Neural crest cell (in vitro differentiated cells): ENCODE data around the gene SNRPA1. TPM values are rescaled to one million over a fixed set of nuclear protein-coding genes. Genes with fewer than 3 reads are reported as not detected.
"Not testable (repeated sequence)": the region's sequence is repeated elsewhere in the genome, so short reads cannot be mapped to it uniquely, and the experiment has no call there.

Source experiments
- DNase-seq: peaks from one replicate; pipeline ENCODE4 v3.0.0; 2021; ENCODE audit warnings: low read depth, mixed read lengths, low spot score
- H3K27ac Mint-ChIP-seq: one replicate; pipeline ENCODE4 v1.8.0; 2021; ENCODE audit warnings: mild to moderate bottlenecking, mixed read lengths; ENCODE audit not compliant: unreplicated experiment
- H3K27me3 Mint-ChIP-seq: 2 replicates; pipeline ENCODE4 v1.8.0; 2021; ENCODE audit warnings: low read depth, mild to moderate bottlenecking, mixed read lengths
- H3K36me3 Mint-ChIP-seq: 2 replicates; pipeline ENCODE4 v1.8.0; 2021; ENCODE audit warnings: low read depth, mild to moderate bottlenecking, mixed read lengths
- H3K4me1 Mint-ChIP-seq: 2 replicates; pipeline ENCODE4 v1.8.0; 2021; ENCODE audit warnings: mixed read lengths
- H3K4me3 Mint-ChIP-seq: one replicate; pipeline ENCODE4 v1.8.0; 2021; ENCODE audit warnings: mild to moderate bottlenecking, mixed read lengths
- H3K9me3 Mint-ChIP-seq: 2 replicates; pipeline ENCODE4 v1.8.0; 2021; ENCODE audit warnings: mixed read lengths
- long read RNA-seq: library from polyadenylated mRNA; unstranded; transcript quantifications from one replicate; pipeline ENCODE4 v2.0.0, GENCODE V29; 2020
- total RNA-seq: library from RNA; stranded (reverse); gene quantifications from 2 replicates; pipeline ENCODE4 v1.2.1, GENCODE V29; 2021
- TF ChIP-seq, protein P1 (sequence below): fragments of 200-600 bp; sonication (generic); conservative IDR thresholded peaks from 2 replicates; pipeline ENCODE4 v1.5.0; 2021; ENCODE audit warnings: antibody characterized with exemption, mild to moderate bottlenecking

The SNRPA1 gene
- 118 and 132 TPM in 2 replicates for total RNA-seq
- long read RNA-seq, transcript SNRPA1-201 (9 exons, 1,055 nt) = major isoform, 152 of 198 reads
- long read RNA-seq, transcript SNRPA1-207 (8 exons, 924 nt) = minor isoform, 8 of 198 reads
- long read RNA-seq, transcript SNRPA1-205 (7 exons, 2,108 nt) = minor isoform, 21 of 198 reads
- long read RNA-seq, partial matches to known transcripts = 3 of 198 reads
- long read RNA-seq, other reads (novel, unspliced or antisense) = 13 of 198 reads

DNA sequence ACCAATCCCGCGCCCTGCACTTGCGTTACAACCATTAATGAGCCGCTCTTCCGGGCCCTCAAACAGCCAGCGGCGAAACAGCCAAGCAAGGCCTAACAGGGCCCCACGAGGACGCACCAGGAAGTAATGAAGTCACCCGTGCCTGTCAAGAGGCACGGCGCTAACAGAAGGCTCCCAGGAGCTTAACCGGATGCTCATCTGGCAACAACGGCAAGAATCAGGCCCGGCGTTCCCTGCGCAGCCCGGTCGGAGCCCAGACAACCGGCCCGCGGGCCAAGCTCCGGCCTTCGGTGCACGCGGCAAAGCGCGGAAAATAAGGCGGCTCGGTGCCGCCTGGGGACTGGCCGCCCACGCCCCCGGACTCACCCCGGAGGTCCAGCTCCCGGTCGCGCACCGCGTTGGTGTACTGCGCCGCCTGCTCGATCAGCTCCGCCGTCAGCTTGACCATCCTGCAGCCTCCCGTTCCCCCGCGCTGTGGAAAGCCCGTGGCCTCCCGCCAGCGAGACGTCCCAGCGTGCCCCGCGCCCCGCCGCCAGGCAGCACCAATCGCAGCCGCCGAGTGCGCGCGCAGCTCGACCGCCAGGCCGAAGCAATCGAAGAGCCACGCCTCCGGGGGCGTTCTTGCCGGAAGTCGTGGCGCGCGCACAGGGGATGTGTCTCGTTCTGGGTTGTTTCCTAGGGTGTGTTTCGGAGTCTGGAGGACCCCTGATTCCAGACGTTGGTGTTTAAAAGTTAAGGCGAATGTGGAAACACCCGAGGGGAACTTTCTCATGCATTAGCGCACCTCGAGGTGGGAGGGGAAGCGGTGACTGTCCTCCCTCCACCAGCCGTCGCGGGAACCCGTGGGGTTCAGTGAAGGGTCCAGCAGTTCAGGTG, at the start of gene SNRPA1:
TSS of gene SNRPA1 (minus strand) at position 518 of the 876 bp plus-strand sequence. CDS start at position 448, 70 bp downstream.
- H3K4me1 Mint-ChIP-seq = peaks cover 41% of the 10 kb centered on the region
- peaks cover 5% of the 10 kb centered on the region for H3K36me3 Mint-ChIP-seq
- H3K9me3 Mint-ChIP-seq = no peaks in the 10 kb centered on the region
- H3K27me3 Mint-ChIP-seq = no peaks in the 10 kb centered on the region
- H3K27ac Mint-ChIP-seq = peak within 1 kb of the TSS; percentile 93
- TF ChIP-seq, protein P1, sequence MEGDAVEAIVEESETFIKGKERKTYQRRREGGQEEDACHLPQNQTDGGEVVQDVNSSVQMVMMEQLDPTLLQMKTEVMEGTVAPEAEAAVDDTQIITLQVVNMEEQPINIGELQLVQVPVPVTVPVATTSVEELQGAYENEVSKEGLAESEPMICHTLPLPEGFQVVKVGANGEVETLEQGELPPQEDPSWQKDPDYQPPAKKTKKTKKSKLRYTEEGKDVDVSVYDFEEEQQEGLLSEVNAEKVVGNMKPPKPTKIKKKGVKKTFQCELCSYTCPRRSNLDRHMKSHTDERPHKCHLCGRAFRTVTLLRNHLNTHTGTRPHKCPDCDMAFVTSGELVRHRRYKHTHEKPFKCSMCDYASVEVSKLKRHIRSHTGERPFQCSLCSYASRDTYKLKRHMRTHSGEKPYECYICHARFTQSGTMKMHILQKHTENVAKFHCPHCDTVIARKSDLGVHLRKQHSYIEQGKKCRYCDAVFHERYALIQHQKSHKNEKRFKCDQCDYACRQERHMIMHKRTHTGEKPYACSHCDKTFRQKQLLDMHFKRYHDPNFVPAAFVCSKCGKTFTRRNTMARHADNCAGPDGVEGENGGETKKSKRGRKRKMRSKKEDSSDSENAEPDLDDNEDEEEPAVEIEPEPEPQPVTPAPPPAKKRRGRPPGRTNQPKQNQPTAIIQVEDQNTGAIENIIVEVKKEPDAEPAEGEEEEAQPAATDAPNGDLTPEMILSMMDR = no peak
- DNase-seq = peak; percentile 96
- peak within 1 kb of the TSS; percentile 95 for H3K4me3 Mint-ChIP-seq

DNA sequence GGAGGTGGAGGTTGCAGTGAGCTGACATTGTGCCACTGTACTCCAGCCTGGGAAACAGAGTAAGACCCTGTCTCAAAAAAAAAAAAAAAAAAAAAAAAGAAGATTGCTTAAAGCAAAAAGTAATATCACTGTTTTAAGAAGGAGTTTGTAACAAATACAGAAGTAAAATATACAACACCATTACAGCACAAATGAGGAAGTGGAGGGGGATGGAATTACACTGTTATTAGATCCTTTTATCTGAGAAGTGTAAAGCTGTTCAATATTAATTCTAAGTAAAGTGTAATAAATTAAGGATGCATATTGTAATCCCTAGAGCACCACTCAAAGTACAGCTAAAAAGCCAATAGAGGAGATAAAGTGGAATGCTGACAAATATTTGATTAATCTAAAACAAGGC, 47.0 kb upstream of the SNRPA1 start:
- peaks cover 10% of the 10 kb centered on the region for H3K4me1 Mint-ChIP-seq
- TF ChIP-seq, protein P1 = no peak
- H3K27ac Mint-ChIP-seq = no peak overlapping the region
- no peak overlapping the region for H3K4me3 Mint-ChIP-seq
- peaks cover 7% of the 10 kb centered on the region for H3K27me3 Mint-ChIP-seq
- DNase-seq = no peak
- H3K36me3 Mint-ChIP-seq = no peaks in the 10 kb centered on the region
- H3K9me3 Mint-ChIP-seq = no peaks in the 10 kb centered on the region

DNA sequence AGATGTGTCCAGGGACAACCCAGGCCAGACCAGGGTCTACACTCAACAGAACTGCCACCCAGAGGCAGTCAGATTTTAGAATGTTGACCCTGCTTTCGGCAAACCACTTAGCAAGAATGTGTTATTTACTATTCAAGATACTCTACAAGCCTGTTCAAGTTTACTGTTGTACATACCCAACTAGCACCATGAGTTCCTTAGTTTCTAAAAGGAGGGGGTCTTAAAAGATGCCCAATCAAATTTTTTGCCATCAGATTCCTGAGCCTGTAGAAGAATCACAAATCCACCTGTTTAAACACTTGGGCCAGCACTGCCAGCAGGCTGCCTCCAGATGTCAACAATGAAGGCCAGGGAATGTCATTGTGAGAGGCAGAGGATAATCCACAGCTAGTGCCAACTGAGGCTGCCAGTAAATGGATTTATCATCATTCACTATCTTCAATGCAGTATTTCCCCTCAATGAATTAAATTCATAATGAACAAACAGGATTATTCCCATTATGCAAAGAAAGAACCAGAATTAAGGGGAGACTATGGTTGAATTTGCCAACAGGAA, 43.5 kb upstream of the SNRPA1 start:
- H3K27ac Mint-ChIP-seq = no peak overlapping the region
- no peaks in the 10 kb centered on the region for H3K4me1 Mint-ChIP-seq
- TF ChIP-seq, protein P1 = no peak
- peaks cover 11% of the 10 kb centered on the region for H3K27me3 Mint-ChIP-seq
- H3K9me3 Mint-ChIP-seq = no peaks in the 10 kb centered on the region
- no peak overlapping the region for H3K4me3 Mint-ChIP-seq
- no peak for DNase-seq
- H3K36me3 Mint-ChIP-seq = no peaks in the 10 kb centered on the region

DNA sequence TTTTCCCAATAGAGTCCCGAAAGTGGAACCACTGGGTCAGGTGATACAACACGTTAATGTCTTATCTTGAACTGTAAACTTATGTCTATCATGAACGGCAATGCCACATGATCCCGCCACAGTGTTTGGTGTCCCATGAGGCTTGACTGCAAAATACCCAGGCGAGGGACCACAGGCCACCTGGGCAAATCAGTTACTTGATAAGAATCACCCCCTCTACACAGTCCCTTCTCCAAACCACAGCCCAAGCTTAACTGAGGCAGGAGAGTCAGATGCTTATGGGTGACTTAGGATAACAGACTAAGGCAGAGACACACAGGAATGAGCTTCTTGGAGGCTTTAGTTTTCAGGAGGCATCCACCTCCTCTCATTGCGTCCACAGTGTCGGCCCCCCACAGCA, 42.9 kb upstream of the SNRPA1 start:
- Mint-ChIP-seq H3K27me3 (peaks cover 11% of the 10 kb centered on the region), H3K4me3 (no peak overlapping the region)
- DNase-seq = no peak

DNA sequence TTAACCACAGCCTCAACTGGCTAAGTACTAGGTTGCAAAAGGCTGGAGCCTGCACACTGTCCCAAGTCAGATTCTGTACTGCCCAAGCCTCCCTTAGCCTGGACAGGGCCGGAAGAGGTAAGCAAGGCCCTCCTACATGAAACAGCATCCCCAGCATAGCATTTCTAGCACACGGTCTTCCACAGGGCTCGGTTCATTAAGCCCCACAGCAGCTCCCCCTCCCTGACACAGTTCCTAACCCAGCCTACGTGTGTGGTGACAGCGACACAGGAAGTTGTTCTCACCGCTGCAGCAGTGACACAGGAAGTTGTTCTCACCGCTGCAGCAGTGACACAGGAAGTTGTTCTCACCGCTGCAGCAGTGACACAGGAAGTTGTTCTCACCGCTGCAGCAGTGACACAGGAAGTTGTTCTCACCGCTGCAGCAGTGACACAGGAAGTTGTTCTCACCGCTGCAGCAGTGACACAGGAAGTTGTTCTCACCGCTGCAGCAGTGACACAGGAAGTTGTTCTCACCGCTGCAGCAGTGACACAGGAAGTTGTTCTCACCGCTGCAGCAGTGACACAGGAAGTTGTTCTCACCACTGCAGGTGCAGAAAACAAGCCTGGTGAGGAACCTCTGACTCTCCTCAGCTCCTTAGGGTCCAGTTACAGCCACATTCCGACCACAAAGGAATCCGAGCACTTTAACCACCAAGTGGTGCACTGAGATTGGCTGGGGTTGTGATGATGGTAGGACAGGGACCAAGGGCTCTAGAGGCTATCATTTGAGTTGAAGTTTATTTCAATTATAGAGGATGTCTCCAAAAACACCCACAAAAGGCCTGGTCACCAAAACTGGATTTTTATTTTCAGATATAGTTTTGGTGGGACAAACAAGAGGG, 39.1 kb upstream of the SNRPA1 start:
- H3K9me3 Mint-ChIP-seq, DNase-seq, H3K27ac Mint-ChIP-seq, H3K4me1 Mint-ChIP-seq, H3K36me3 Mint-ChIP-seq, H3K4me3 Mint-ChIP-seq: not testable (repeated sequence)
- H3K27me3 Mint-ChIP-seq = peaks cover 21% of the 10 kb centered on the region

More for the DNA sequence above, 42.9 kb upstream of the SNRPA1 start:
- no peaks in the 10 kb centered on the region for H3K9me3 Mint-ChIP-seq
- no peak overlapping the region for H3K27ac Mint-ChIP-seq
- no peaks in the 10 kb centered on the region for H3K36me3 Mint-ChIP-seq
- H3K4me1 Mint-ChIP-seq = no peaks in the 10 kb centered on the region
- TF ChIP-seq, protein P1 = no peak
